Measurements from ENCODE around the gene ELOVL5. TPM values are rescaled to one million over a fixed set of nuclear protein-coding genes. Genes with fewer than 3 reads are reported as not detected.

ELOVL5 gene
- total RNA-seq, 4 donors from 2014 or later: 5.6 to 7.2 (median 6.2) TPM

DNA sequence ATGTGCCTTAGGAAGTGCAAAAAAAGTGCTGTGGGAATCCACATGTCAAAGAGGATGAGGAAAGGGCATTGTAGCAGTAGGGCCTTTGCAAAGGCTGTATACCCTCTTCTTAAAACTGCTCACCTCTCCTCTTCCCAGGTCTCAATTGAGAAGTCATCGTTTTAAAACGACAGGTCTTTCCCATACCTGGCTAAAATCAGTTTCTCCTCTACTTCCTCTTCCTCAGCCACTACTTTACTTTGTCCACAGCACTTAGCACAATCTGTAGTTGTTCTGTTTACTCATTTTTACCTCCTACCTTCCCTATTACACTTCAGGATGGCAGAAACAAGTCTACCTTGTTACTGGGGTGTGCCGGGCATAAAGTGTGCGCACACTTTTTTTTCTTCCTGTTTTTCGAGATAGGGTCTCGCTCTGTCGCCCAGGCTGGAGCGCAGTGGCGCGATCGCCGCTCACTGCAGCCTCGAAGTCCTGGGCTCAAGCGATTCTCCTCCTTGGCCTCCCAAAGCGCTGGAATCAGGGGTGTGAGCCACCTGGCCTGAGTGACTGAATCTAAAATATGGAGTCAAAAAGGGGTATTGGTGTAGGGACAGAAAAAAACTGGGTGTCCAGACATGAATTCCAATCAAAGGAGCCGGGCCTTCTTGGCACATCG is 9.8 kb upstream of the ELOVL5 start:
- Histone ChIP-seq H3K9me3 (no peaks in the 10 kb centered on the region), H3K4me1 (peaks cover 0 to 4% of the 10 kb centered on the region in 2 donors), H3K36me3 (no peaks in the 10 kb centered on the region), H3K27ac (peak overlapping the region; percentile 73 to 87 (median 80)), H3K4me3 (peak overlapping the region; percentile 63 to 74 (median 66)), H3K27me3 (no peaks in the 10 kb centered on the region)
- intact Hi-C loops (cut with DNase I; ENCODE audit: low total_unique reads) (loop anchor here (5.0 to 10.0 kb wide), 2 partner anchors 189 to 364 kb away; partner anchors contain the start of genes GCLC and GSTA4), in situ Hi-C loops (cut with MboI; ENCODE audit: low sequenced_read_pairs in 4 of 4) (no loop called here)
- DNase-seq: no peak
- TF ChIP-seq, protein P1, sequence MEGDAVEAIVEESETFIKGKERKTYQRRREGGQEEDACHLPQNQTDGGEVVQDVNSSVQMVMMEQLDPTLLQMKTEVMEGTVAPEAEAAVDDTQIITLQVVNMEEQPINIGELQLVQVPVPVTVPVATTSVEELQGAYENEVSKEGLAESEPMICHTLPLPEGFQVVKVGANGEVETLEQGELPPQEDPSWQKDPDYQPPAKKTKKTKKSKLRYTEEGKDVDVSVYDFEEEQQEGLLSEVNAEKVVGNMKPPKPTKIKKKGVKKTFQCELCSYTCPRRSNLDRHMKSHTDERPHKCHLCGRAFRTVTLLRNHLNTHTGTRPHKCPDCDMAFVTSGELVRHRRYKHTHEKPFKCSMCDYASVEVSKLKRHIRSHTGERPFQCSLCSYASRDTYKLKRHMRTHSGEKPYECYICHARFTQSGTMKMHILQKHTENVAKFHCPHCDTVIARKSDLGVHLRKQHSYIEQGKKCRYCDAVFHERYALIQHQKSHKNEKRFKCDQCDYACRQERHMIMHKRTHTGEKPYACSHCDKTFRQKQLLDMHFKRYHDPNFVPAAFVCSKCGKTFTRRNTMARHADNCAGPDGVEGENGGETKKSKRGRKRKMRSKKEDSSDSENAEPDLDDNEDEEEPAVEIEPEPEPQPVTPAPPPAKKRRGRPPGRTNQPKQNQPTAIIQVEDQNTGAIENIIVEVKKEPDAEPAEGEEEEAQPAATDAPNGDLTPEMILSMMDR (IDR thresholded peaks at IDR 0.05 in 4 of 5, conservative IDR thresholded peaks at IDR 0.05 in 1 of 5): no peak
- TF ChIP-seq POLR2A (IDR thresholded peaks at IDR 0.05): no peak
- ATAC-seq: peak in 1 of 2 donors; percentile 2

- H3K27me3 ChIP-seq: no peaks in the 10 kb centered on the region
- TF ChIP-seq POLR2A (IDR thresholded peaks at IDR 0.05): no peak
- TF ChIP-seq, protein P1 (IDR thresholded peaks at IDR 0.05 in 4 of 5, conservative IDR thresholded peaks at IDR 0.05 in 1 of 5): no peak
- peaks cover 0 to 4% of the 10 kb centered on the region in 2 donors for H3K4me1 ChIP-seq
- H3K4me3 ChIP-seq: no peak overlapping the region
- H3K9me3 ChIP-seq: no peaks in the 10 kb centered on the region
- H3K36me3 ChIP-seq: no peaks in the 10 kb centered on the region
- H3K27ac ChIP-seq: no peak overlapping the region
- intact Hi-C loops (cut with DNase I; ENCODE audit: low total_unique reads) (loop anchor here (5.0 to 10.0 kb wide), 2 partner anchors 190 to 363 kb away; partner anchors contain the start of genes GCLC and GSTA4), in situ Hi-C loops (cut with MboI; ENCODE audit: low sequenced_read_pairs in 4 of 4) (no loop called here)
- no peak for ATAC-seq
- no peak for DNase-seq
These were observed 9.0 kb upstream of the ELOVL5 start for GRCh38 chr6:53357576-53358360.

DNA sequence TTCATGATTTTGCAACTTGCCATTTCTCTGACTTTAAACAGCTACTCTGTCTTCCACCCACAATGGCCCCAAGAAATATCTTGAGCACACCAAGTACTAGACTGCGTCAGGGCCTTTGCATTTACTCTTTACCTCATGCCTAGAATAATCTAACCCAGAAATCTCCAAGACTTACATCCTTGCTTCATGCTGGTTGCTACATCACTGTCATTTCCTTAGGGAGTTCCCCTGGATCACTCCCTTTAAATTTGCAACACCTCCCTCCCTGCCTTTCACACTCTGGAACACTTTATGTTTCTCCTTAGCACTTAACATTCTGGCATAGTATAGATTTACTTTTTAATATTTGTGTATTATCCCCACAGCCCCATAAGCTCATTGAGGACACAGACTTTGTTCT is 4.9 kb upstream of the ELOVL5 start:
- Histone ChIP-seq H3K9me3 (no peaks in the 10 kb centered on the region), H3K27ac (no peak overlapping the region), H3K27me3 (peaks cover 11 to 17% (median 12%) of the 10 kb centered on the region in 3 donors), H3K4me3 (no peak overlapping the region), H3K36me3 (no peaks in the 10 kb centered on the region), H3K4me1 (peaks cover 0 to 6% of the 10 kb centered on the region in 2 donors)
- intact Hi-C loops (cut with DNase I; ENCODE audit: low total_unique reads): loop anchor here (10.0 kb wide), 1 partner anchor 359 kb away; the partner anchor contains the start of gene GSTA4
- TF ChIP-seq, protein P1 (IDR thresholded peaks at IDR 0.05 in 4 of 5, conservative IDR thresholded peaks at IDR 0.05 in 1 of 5): no peak
- no peak for TF ChIP-seq POLR2A (IDR thresholded peaks at IDR 0.05)
- ATAC-seq: no peak
- in situ Hi-C loops (cut with MboI; ENCODE audit: low sequenced_read_pairs in 4 of 4): no loop called here
- DNase-seq: no peak

DNA sequence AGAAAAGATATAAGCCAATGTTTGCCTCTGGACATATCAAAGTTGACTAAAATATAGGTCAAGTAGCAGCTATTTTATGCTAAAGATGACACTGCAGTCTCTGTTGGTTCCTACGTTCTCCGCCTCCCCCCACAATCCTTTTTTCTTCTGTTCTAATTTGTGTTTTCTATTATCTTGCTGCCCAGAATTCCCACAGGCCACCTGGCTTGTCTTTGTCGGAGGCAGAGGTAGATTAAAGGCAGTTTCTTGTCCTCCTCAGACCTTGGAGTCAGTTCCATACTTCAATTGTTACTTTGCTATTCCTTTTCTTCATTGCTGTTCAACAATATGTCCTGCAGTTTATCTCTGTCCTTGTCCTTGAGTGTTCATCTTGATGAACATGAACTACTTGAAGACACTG is 3.6 kb upstream of the ELOVL5 start:
- H3K27me3 ChIP-seq: peaks cover 15 to 30% (median 21%) of the 10 kb centered on the region in 3 donors
- H3K4me1 ChIP-seq: peaks cover 4 to 7% of the 10 kb centered on the region in 2 donors
- intact Hi-C loops (cut with DNase I; ENCODE audit: low total_unique reads) (loop anchor here (10.0 kb wide), 1 partner anchor 358 kb away; the partner anchor contains the start of gene GSTA4), in situ Hi-C loops (cut with MboI; ENCODE audit: low sequenced_read_pairs in 4 of 4) (no loop called here)
- H3K36me3 ChIP-seq: no peaks in the 10 kb centered on the region
- no peak overlapping the region for H3K4me3 ChIP-seq
- TF ChIP-seq, protein P1 (IDR thresholded peaks at IDR 0.05 in 4 of 5, conservative IDR thresholded peaks at IDR 0.05 in 1 of 5): no peak
- TF ChIP-seq POLR2A (IDR thresholded peaks at IDR 0.05): no peak
- H3K9me3 ChIP-seq: no peaks in the 10 kb centered on the region
- DNase-seq (no peak), ATAC-seq (no peak)
- no peak overlapping the region for H3K27ac ChIP-seq

Measured in gastrocnemius medialis (tissue), 4 donors.